Rectal smooth muscle tissue (tissue), 1 donor: ENCODE data around the gene C1orf116.

Source experiments
- H3K27ac ChIP-seq: one replicate; pipeline ENCODE4 v1.7.0; 2013; ENCODE audit warnings: low read depth, low read length, inconsistent platforms
- H3K27me3 ChIP-seq: one replicate; pipeline ENCODE4 v1.7.0; 2013; ENCODE audit warnings: low read length; ENCODE audit not compliant: control insufficient read depth, insufficient read depth
- H3K36me3 ChIP-seq: one replicate; pipeline ENCODE4 v1.7.0; 2013; ENCODE audit warnings: low read length; ENCODE audit not compliant: control insufficient read depth, insufficient read depth
- H3K4me1 ChIP-seq: one replicate; pipeline ENCODE4 v1.7.0; 2013; ENCODE audit warnings: low read length; ENCODE audit not compliant: control insufficient read depth, insufficient read depth
- H3K4me3 ChIP-seq: one replicate; pipeline ENCODE4 v1.7.0; 2013; ENCODE audit warnings: low read length
- H3K9ac ChIP-seq: one replicate; pipeline ENCODE4 v1.7.0; 2013; ENCODE audit warnings: low read length

Gene C1orf116

DNA sequence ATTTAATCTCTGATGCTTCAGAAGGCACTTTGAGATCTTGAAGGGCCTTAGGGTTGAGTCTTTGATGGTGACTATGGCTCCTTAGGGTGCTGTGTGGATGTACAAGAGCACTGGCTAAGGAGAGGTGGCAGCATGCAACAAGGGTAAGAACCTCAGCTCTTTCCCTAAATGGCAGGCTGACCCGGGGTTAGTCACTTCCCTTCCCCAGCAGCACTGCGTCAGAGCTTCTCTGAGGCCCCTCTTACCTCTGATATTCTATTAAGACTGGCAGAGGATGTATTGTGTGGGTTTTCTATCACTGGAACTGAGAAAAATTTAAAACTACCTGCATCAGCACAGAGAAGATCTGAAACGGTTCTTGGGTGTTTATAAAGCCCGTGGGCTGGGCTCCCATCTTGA is 11.8 kb downstream of the C1orf116 start:
- H3K9ac ChIP-seq, result no peak overlapping the region
- H3K4me1 ChIP-seq, result peaks cover 4% of the 10 kb centered on the region
- no peak overlapping the region for H3K27ac ChIP-seq
- H3K27me3 ChIP-seq, result no peaks in the 10 kb centered on the region
- H3K4me3 ChIP-seq, result no peak overlapping the region
- H3K36me3 ChIP-seq, result no peaks in the 10 kb centered on the region

DNA sequence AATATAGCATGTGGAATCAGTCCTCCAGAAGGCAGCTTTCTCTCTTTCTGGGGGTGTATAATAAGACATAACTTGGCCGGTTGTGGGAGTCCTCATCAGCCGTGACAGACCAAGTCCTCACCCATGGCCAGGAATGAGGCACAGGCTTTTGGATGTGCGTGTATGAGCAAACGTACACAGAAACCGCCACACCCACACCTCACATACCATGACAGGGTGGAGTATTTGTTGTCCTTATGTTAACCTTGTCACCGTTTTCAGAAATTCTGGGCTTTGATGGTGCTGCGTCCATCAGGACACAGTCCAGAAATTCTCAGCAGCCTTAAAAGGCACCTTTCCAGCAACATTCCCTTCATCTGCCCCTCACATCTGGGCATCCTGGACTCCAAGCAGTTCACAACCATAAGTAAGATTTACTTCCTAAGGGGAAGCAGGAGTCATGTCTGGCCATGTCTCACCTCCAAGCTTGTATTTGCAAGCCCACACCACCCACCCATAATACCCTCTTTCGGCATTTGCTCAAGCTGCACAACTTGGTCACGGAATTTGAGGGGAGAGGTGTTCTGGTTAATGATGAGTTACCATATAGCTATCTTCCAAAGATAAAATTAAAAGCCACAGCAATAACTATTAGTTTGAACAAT is 12.4 kb downstream of the C1orf116 start:
- no peak overlapping the region for H3K27ac ChIP-seq
- H3K4me1 ChIP-seq, result no peaks in the 10 kb centered on the region
- no peaks in the 10 kb centered on the region for H3K36me3 ChIP-seq
- H3K4me3 ChIP-seq, result no peak overlapping the region
- no peaks in the 10 kb centered on the region for H3K27me3 ChIP-seq
- H3K9ac ChIP-seq, result no peak overlapping the region

DNA sequence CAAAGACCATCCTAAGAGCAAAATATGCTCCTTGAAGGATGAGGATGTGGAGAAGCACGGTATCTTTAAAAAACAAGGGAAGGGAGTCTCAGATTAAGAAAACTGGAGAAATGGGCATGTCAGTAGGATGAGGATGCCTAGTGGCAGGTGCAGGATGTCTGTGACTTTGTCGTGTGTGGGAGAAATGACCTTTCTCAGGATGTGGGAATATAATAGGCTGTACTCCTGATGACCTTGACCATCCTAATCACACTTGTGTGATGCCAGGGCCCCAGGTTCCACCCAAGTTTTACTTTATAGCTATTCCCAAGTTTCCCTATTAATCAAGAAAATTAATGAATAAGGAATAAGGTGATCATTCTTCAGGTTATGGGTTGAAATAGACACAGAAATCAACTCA is 12.9 kb downstream of the C1orf116 start:
- Histone ChIP-seq H3K4me1 (no peaks in the 10 kb centered on the region), H3K27me3 (no peaks in the 10 kb centered on the region), H3K9ac (no peak overlapping the region), H3K27ac (no peak overlapping the region), H3K4me3 (no peak overlapping the region), H3K36me3 (no peaks in the 10 kb centered on the region)

DNA sequence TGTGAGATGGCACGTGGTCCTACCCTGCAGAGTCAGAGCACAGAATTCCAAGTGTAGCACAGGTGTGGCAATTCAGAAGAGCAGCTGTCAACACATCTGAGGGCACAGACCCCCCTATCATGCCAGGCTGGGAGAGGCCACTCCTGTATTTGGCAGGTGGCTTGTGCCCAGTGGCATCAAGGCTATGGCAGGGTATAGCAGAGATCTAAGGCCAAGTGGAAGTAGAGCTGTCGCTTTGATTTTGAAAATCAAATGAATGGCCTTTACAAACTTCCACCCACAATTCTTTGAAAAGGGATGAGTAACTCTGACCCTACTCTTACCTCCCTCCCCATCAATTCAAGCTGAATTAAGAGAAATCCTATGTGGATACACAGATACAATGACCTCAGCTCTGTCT is 13.4 kb downstream of the C1orf116 start:
- H3K27ac ChIP-seq, result no peak overlapping the region
- H3K4me3 ChIP-seq, result no peak overlapping the region
- H3K9ac ChIP-seq, result no peak overlapping the region
- H3K36me3 ChIP-seq, result no peaks in the 10 kb centered on the region
- H3K27me3 ChIP-seq, result no peaks in the 10 kb centered on the region
- H3K4me1 ChIP-seq, result no peaks in the 10 kb centered on the region

DNA sequence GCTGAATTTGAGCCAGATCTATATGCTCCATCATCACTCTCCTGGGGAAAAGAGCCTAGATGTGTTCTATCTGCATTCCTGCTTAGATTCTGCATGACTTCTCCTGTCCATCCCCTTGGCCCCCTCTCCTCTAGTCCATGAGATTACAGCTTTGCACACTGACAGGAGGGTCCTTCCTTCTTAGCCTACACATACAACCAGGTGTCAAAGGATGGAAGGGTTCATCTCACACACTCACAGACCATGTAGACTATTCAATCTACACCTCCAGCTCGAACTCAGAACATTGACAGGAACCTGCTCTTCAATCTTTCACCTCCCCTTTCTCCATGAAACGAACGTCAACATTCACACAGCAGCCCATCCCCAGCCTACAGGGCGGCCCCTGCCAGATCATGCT is 13.8 kb downstream of the C1orf116 start:
- no peaks in the 10 kb centered on the region for H3K36me3 ChIP-seq
- H3K27me3 ChIP-seq, result no peaks in the 10 kb centered on the region
- no peak overlapping the region for H3K4me3 ChIP-seq
- H3K27ac ChIP-seq, result no peak overlapping the region
- no peak overlapping the region for H3K9ac ChIP-seq
- no peaks in the 10 kb centered on the region for H3K4me1 ChIP-seq

DNA sequence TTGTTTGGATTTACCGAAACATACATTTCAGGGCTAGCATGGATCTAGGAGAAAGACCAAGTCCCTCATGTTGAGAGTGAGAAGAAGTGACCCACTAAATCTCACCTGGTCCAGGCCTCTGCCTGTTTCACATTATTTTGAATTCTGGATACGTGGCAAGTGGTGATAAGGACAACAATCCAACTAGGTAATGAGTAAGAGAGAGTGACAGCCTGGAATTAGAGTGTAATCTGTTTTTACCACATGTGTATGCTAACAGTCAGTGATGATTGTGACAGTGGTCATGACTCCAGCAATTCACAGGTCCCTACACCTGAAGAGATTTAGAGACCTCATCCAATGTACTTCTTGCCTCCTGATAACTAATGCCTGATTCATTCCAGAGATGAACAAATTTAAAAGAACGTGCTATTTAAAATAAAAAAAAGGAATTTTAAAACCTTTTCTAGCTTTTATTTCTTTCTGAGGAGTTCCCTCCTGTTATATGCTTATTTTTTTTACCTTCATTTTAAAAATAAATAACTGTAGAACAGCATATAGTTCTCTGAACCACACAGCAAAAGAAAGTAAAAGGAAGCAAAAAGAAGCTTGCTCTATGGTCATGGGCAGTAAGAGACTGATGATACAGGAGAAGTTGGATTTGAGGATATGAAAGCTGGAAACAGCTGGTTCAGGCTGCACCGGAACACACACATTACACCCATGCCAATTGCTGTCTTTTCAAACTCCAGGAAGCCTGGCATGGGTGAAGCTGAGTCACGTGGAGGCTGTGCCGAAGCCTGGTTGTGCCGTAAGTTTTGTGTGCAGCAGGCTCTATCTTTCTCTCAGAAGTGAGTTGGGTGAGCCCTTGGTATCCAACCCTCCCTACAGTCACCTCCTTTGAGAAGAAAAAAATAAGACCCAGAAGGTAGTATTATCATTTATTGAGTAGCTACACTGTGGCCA is 14.7 kb downstream of the C1orf116 start:
- H3K36me3 ChIP-seq, result no peaks in the 10 kb centered on the region
- H3K4me1 ChIP-seq, result no peaks in the 10 kb centered on the region
- H3K4me3 ChIP-seq, result no peak overlapping the region
- H3K27me3 ChIP-seq, result no peaks in the 10 kb centered on the region
- no peak overlapping the region for H3K9ac ChIP-seq
- no peak overlapping the region for H3K27ac ChIP-seq

DNA sequence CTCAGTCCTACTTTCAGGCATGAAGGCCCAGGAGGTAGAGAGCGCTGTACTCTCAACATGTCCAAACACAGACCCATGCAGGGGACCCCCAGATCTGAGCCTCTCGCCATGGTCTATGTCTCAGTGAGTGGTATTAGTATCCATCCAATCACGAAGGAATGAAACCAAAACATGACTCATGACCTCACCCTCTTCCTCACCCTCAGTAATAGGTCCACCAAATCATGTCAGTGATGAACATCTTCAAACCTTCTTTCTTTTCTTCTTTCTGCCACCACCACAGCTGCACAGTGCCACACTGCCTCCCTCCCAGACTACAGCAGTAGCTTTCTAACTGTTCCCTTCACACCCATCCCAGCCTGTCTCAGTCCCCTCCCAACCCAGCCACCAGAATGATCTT is 16.8 kb downstream of the C1orf116 start:
- H3K27ac ChIP-seq, result no peak overlapping the region
- no peaks in the 10 kb centered on the region for H3K36me3 ChIP-seq
- no peak overlapping the region for H3K4me3 ChIP-seq
- no peaks in the 10 kb centered on the region for H3K27me3 ChIP-seq
- no peak overlapping the region for H3K9ac ChIP-seq
- no peaks in the 10 kb centered on the region for H3K4me1 ChIP-seq

DNA sequence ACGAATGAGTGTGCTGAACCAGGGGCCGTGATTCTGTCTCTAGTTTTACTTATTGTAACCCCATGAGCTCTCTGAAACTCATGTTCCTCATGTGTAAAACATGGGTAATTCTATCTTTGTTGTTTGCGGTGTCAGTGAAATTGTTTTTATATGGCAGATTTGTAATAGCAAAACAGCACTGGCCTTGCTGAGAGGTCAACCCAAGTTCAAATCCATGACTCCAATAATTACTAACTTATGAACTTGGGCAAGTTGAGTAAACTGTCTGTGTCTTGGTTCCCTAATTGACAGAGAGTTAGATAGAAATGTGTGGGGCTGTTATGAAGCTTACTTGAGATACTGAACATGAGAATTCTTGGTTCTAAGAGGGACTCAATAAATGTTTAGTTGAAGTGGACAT is 17.8 kb downstream of the C1orf116 start:
- Histone ChIP-seq H3K27ac (no peak overlapping the region), H3K4me3 (no peak overlapping the region), H3K9ac (no peak overlapping the region), H3K27me3 (no peaks in the 10 kb centered on the region), H3K36me3 (no peaks in the 10 kb centered on the region), H3K4me1 (no peaks in the 10 kb centered on the region)

DNA sequence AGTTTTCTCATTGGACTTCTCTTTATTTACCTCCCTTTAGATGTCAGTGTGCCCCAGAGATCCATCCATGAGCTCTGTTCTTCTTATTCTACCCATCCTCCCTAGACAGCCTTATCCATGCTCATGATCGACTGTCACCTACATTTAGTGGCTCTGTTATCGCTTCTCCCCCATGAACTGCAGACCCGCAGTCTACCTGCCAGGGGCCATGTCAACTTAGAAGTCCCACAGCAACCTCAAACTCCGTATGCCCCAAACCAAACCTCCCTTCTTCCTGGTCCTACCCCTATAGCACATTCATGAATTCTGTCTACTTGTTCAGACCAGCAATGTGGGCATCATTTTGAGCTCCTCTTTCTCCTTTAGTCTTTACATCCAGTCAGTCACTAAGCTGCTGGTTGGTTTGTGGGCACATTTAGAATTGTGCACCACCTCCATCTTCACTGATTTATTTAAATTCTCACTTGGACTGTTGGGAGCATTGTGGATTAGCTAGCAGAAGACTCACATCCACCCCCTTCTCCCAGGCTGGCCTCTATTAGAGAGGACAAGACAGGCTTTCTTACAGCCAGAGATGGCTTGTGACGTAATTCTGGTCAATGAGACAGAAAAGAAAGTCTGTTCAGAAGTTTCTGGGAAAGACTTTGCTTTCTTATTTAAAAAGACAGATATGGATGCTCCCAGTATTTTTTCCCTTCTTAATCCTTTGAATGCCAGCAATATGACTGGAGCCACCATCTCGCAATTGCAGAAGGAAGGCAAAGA is 19.1 kb downstream of the C1orf116 start:
- H3K27me3 ChIP-seq, result no peaks in the 10 kb centered on the region
- H3K36me3 ChIP-seq, result no peaks in the 10 kb centered on the region
- no peak overlapping the region for H3K9ac ChIP-seq
- H3K27ac ChIP-seq, result no peak overlapping the region
- no peaks in the 10 kb centered on the region for H3K4me1 ChIP-seq
- H3K4me3 ChIP-seq, result no peak overlapping the region

DNA sequence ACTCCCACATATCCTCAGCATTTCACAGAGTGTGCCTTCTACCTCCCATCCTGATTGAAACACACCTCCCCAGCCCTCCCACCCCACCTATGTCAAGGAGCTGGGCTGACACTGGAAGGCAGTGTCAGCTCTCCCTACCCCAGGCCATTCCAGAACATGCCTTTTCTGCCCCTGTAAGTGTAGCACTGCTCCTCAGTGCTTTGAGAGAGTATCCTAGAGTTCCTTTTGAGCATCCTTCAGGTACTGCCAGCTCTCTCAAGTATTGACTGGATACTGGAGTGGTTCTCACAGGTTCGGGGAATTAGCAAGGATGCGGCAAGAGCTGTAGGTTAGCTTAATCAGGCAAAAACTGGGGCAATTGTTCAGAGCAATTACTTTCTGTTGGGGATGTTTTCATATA is 21.8 kb downstream of the C1orf116 start:
- Histone ChIP-seq H3K9ac (no peak overlapping the region), H3K27me3 (no peaks in the 10 kb centered on the region), H3K4me3 (no peak overlapping the region), H3K27ac (no peak overlapping the region), H3K36me3 (no peaks in the 10 kb centered on the region), H3K4me1 (no peaks in the 10 kb centered on the region)

DNA sequence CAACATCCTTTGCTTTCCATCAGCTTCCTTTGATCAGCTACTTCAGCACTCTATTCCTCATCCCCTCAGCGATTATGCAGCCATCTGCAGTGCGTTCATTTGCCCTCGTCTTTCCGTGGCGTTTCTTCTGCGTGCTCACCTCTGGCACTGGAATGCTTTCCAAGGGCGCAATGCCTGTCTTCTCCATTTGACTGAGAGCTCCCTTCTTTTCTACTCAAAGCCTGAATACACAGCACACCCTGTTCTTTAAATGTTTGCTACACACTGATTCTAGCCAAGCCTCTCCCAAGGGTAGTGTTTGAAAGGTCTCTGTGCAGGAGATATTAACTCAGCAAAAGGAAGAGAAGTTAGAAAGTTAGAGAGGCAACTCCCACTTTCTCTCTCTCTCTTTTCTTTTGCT is 22.6 kb downstream of the C1orf116 start:
- Histone ChIP-seq H3K4me3 (no peak overlapping the region), H3K27ac (no peak overlapping the region), H3K4me1 (no peaks in the 10 kb centered on the region), H3K27me3 (no peaks in the 10 kb centered on the region), H3K36me3 (no peaks in the 10 kb centered on the region), H3K9ac (no peak overlapping the region)

DNA sequence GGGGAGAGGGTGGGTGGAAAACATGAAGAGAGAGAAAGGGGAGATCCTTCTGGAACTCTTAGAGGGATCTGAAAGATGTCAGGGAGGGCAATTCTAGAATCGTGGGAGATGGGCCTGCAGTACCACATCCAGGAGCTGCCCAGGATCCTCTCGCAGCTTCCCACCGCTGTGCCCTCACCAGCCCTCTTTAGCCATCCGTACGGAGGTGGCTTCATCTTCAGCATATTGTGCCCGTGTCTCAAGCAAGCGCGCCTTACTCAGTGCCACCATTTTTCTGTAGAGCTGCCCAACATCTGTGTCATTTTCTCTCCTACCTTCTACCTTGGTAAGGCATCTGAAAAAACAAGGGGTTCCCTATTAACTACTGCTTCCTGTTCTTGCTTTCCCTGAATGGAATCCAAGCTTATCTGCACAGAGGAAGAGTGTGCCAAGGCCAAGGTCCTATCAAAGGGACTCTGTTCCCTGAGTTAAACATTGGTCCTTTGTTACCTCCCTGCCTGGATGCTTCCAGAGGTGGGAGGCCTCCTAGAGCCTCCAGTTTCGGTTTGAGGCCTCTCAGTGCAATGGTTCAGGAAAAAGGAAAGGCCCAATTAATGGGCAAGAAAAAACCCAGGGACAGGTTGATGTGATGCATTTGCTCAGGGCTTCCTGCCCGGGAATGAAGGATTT is 23.2 kb downstream of the C1orf116 start:
- Histone ChIP-seq H3K9ac (no peak overlapping the region), H3K27ac (no peak overlapping the region), H3K4me3 (no peak overlapping the region), H3K27me3 (no peaks in the 10 kb centered on the region), H3K4me1 (no peaks in the 10 kb centered on the region), H3K36me3 (no peaks in the 10 kb centered on the region)
